HG03521 (cell line): ENCODE measurements around the gene SAP30L.

ENCODE experiments used
- ATAC-seq: cut with Tn5 transposase; IDR thresholded peaks from one replicate; pipeline ENCODE4 v1.9.1; 2021; ENCODE audit warnings: mild to moderate bottlenecking, moderate library complexity; ENCODE audit not compliant: unreplicated experiment

SAP30L gene, protein sequence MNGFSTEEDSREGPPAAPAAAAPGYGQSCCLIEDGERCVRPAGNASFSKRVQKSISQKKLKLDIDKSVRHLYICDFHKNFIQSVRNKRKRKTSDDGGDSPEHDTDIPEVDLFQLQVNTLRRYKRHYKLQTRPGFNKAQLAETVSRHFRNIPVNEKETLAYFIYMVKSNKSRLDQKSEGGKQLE

GRCh38 chr5:154445422-154446194 lies at the start of gene SAP30L:
Gene SAP30L (plus strand): TSS chr5:154445997. CDS start chr5:154446605, 608 bp downstream.
- peak; percentile 96 for ATAC-seq

DNA sequence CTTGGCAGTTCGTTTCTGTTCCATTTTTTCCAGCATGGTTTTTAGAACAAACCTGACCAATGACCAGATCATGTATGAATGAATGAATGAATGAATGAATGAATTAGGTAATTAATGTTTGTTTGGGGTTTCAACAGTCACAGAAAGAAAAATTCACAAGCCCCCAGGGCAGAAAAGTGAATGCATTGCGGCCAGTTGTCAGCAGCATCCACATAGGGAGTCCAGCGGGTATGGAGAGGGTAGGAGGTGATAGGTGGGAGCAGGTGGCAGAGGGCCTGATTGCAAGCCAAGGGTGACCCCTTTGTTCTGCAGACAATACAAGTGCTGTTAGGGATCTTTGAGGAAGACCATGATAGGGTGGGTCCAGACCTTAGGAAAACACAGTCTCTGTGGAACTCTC lies 49.7 kb upstream of the SAP30L start:
- no peak for ATAC-seq

- no peak for ATAC-seq
Observed at GRCh38 chr5:154397652-154398406, 48.0 kb upstream of the SAP30L start.

GRCh38 chr5:154400678-154401077 lies 45.1 kb upstream of the SAP30L start:
- ATAC-seq: no peak

DNA sequence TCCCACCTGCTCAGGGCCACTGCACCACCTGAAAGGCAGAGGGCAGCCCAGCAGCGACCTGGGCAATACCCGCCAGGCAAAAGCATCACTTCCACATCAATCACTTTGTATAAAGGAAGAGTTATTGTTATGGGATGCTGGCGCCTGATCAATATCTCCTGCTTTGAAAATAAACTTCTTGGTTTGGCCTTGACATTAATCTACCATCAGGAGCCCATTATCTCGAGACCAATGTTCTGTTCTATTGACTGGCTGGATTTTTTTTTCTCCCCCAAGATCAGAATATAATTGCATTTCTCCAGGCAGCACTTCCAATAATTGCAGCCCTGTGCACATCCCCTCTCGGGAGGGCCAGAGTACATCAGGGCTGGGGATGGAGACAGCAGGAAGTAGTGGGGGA lies 44.4 kb upstream of the SAP30L start:
- ATAC-seq: no peak

GRCh38 chr5:154401931-154402330 lies 43.9 kb upstream of the SAP30L start:
- no peak for ATAC-seq

GRCh38 chr5:154402611-154403010 lies 43.2 kb upstream of the SAP30L start:
- ATAC-seq: no peak

GRCh38 chr5:154403234-154403633 lies 42.6 kb upstream of the SAP30L start:
- no peak for ATAC-seq

GRCh38 chr5:154403776-154404387 lies 41.9 kb upstream of the SAP30L start:
- ATAC-seq: no peak

GRCh38 chr5:154405078-154405792 lies 40.6 kb upstream of the SAP30L start:
- ATAC-seq: peak; percentile 96

DNA sequence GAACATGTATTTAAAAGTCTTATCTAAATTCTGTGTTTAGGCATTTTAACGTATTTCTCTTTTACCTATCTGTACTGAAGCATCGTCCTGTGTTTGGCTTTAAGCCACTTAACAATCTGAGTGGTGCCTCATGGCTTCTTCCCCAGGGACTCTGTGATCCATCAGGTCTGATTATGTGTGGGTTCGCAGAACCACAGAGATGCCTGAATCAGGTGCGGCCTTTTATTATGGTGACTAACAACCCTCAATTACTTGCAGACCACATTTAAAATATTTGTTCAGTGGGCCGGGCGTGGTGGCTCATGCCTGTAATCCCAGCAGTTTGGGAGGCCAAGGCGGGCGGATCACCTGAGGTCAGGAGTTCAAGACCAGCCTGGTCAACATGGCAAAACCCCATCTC lies 39.6 kb upstream of the SAP30L start:
- no peak for ATAC-seq

DNA sequence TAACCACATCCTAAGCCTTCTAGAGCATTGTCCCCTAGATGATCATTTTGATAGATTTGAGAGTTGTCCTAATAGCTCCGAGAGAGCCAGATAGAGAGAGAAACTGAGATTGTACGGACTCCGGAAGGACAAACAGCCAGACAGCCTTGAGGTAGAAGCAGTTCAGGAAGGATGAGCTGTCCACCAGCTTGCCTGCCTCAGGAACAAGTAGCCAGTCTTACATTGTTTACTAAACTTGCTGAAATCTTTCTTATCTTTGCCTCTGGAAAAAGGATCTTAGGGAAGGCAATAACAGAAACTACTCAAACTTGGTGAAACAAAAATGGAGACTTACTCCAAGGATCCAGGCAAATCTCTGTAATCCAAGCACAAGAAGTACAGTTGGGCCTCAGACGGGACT lies 39.0 kb upstream of the SAP30L start:
- no peak for ATAC-seq

DNA sequence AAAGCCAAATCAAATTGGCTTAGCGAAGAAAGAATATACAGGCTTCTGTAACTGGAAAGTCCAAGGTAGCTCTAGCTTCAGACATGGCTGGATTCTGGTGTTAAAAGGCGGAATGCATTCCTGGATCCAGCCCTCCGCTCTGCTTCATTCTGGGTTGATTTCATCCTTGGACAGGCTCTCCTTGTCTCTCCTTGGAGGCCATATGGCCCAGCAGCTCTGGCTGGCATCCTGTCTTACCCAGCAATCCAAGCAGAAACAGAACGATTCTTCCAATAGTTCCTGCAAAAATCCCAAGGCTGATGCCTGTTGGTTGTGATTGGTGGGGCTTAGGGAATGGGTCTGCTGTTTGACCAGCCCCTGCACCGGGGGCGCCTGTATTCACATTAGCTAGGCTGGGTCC lies 37.0 kb upstream of the SAP30L start:
- no peak for ATAC-seq

GRCh38 chr5:154409230-154409840 lies 36.5 kb upstream of the SAP30L start:
- no peak for ATAC-seq

DNA sequence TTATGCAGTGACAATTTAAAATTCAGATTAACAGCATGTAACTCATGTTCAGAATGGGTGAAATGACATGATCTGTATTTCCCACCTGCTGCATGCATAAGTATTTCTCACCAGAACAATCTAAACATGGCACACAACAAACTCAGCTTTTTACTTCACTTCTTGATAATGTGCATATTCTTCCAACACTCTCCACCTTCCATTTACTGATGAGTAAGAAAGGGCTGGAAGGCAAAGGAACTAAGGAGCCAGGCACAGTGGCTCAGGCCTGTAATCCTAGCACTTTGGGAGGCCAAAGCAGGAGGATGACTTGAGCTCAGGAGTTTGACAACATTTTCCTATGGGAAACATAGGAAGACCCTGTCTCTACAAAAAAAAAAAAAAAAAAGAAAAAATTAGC lies 35.8 kb upstream of the SAP30L start:
- no peak for ATAC-seq

- ATAC-seq: no peak
Observed at GRCh38 chr5:154410786-154411185, 35.0 kb upstream of the SAP30L start.

- no peak for ATAC-seq
Observed at GRCh38 chr5:154411338-154411737, 34.5 kb upstream of the SAP30L start.

- no peak for ATAC-seq
Observed at GRCh38 chr5:154412316-154412715, 33.5 kb upstream of the SAP30L start.

GRCh38 chr5:154412925-154413324 lies 32.9 kb upstream of the SAP30L start:
- no peak for ATAC-seq

DNA sequence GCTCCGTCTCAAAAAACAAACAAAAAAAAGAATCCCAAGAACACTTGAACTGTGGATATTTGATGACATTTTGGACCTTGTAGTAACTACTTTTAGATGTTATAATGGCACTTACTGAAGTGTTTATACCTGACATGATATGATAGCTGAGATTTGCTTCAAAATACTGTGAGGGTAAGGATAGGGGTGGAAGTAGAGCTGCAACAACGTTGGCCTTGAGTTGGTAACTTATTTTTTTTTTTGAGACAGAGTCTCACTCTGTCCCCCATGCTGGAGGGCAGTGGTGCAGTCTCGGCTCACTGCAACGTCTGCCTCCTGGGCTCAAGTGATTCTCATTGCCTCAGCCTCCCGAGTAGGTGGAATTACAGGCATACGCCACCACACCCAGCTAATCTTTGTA lies 30.7 kb upstream of the SAP30L start:
- no peak for ATAC-seq
